Measurements from ENCODE around the gene FAM107A.

FAM107A gene

GRCh38 chr3:58577269-58577821 is at the start of gene FAM107A:
Gene FAM107A, minus strand, starts transcription at chr3:58577391. Its CDS starts 7,531 bp downstream, at chr3:58569860.
- no peak for DNase-seq (ENCODE audit: extremely low read depth in 1 of 2, low read depth in 1 of 2)

- DNase-seq (ENCODE audit: extremely low read depth in 1 of 2, low read depth in 1 of 2), result no peak
These were observed 48.1 kb upstream of the FAM107A start for GRCh38 chr3:58625196-58625824.

GRCh38 chr3:58624550-58624949 is 47.4 kb upstream of the FAM107A start:
- DNase-seq (ENCODE audit: extremely low read depth in 1 of 2, low read depth in 1 of 2), result no peak

- no peak for DNase-seq (ENCODE audit: extremely low read depth in 1 of 2, low read depth in 1 of 2)
These were observed 46.8 kb upstream of the FAM107A start for GRCh38 chr3:58623961-58624360.

GRCh38 chr3:58623478-58623877 is 46.3 kb upstream of the FAM107A start:
- no peak for DNase-seq (ENCODE audit: extremely low read depth in 1 of 2, low read depth in 1 of 2)

- no peak for DNase-seq (ENCODE audit: extremely low read depth in 1 of 2, low read depth in 1 of 2)
These were observed 45.7 kb upstream of the FAM107A start for GRCh38 chr3:58622892-58623291.

GRCh38 chr3:58622436-58622835 is 45.2 kb upstream of the FAM107A start:
- no peak for DNase-seq (ENCODE audit: extremely low read depth in 1 of 2, low read depth in 1 of 2)

- DNase-seq (ENCODE audit: extremely low read depth in 1 of 2, low read depth in 1 of 2), result no peak
These were observed 44.1 kb upstream of the FAM107A start for GRCh38 chr3:58621086-58621830.

- no peak for DNase-seq (ENCODE audit: extremely low read depth in 1 of 2, low read depth in 1 of 2)
These were observed 43.2 kb upstream of the FAM107A start for GRCh38 chr3:58620421-58620820.

GRCh38 chr3:58617338-58617761 is 40.2 kb upstream of the FAM107A start:
- DNase-seq (ENCODE audit: extremely low read depth in 1 of 2, low read depth in 1 of 2), result no peak

- DNase-seq (ENCODE audit: extremely low read depth in 1 of 2, low read depth in 1 of 2), result no peak
These were observed 36.3 kb upstream of the FAM107A start for GRCh38 chr3:58613236-58614132.

- no peak for DNase-seq (ENCODE audit: extremely low read depth in 1 of 2, low read depth in 1 of 2)
These were observed 35.6 kb upstream of the FAM107A start for GRCh38 chr3:58612830-58613229.

- DNase-seq (ENCODE audit: extremely low read depth in 1 of 2, low read depth in 1 of 2), result no peak
These were observed 32.8 kb upstream of the FAM107A start for GRCh38 chr3:58609990-58610389.

GRCh38 chr3:58608648-58609047 is 31.5 kb upstream of the FAM107A start:
- DNase-seq (ENCODE audit: extremely low read depth in 1 of 2, low read depth in 1 of 2), result no peak

- no peak for DNase-seq (ENCODE audit: extremely low read depth in 1 of 2, low read depth in 1 of 2)
These were observed 30.6 kb upstream of the FAM107A start for GRCh38 chr3:58607816-58608215.

- DNase-seq (ENCODE audit: extremely low read depth in 1 of 2, low read depth in 1 of 2), result no peak
These were observed 29.5 kb upstream of the FAM107A start for GRCh38 chr3:58606693-58607092.

- no peak for DNase-seq (ENCODE audit: extremely low read depth in 1 of 2, low read depth in 1 of 2)
These were observed 26.8 kb upstream of the FAM107A start for GRCh38 chr3:58604031-58604430.

- no peak for DNase-seq (ENCODE audit: extremely low read depth in 1 of 2, low read depth in 1 of 2)
These were observed 26.4 kb upstream of the FAM107A start for GRCh38 chr3:58603606-58604005.

- DNase-seq (ENCODE audit: extremely low read depth in 1 of 2, low read depth in 1 of 2), result no peak
These were observed 20.6 kb upstream of the FAM107A start for GRCh38 chr3:58597770-58598310.

GRCh38 chr3:58596834-58597518 is 19.8 kb upstream of the FAM107A start:
- DNase-seq (ENCODE audit: extremely low read depth in 1 of 2, low read depth in 1 of 2), result no peak
